Heart left ventricle (tissue), 13 donors: ENCODE measurements around the gene GDF2.

Experiments used
- POLR2A ChIP-seq, 2 donors: fragments of 450-650 bp; IDR thresholded peaks; one replicate each; pipeline ENCODE4 v1.6.1; 2017; ENCODE audit warnings: antibody characterized with exemption in 2 of 2, mild to moderate bottlenecking in 2 of 2, moderate library complexity in 2 of 2
- TF ChIP-seq, protein P1 (sequence below), 12 donors: fragments of 200-600 bp; sonication (generic) in 4 of 12; IDR thresholded peaks; one replicate each; pipeline versions ENCODE4 v1.5.0 to v1.8.0; 2018 to 2022; ENCODE audit warnings: antibody characterized with exemption in 12 of 12, mild to moderate bottlenecking in 5 of 12
- donor health status: ischemic (EF 13 %, LVEDD 7.1; RV severe dilation, severe dysfunction).
- donor health status: DM: no; HTN: yes; CAD: no.
- donor health status: DM: no; HTN: no; CAD: no.
- donor health status: ischemic (EF 25% LVEDD 6.9; RV normal size, moderate dysfunction).
- donor health status: ischemic (EF 25% LVEDD 5.7; RV mildly dilated, moderate dysfunction).
- donor health status: ischemic (EF 35%, LVEDD 5.7; RV mildly dilated, moderate dysfunction).
- donor health status: nonischemic (EF 11% LVEDD 7.7; RV severe dilation, severe dysfunction).
- donor health status: DM: yes; HTN: yes; CAD: no.
- donor health status: PGD.
- donor health status: ischemic (EF 29% LVEDD 5.4; RV normal size, mild dysfunction).
- donor health status: nonischemic (EF 23%, LVEDD 6.1; RV moderate dilation, normal function).

DNA sequence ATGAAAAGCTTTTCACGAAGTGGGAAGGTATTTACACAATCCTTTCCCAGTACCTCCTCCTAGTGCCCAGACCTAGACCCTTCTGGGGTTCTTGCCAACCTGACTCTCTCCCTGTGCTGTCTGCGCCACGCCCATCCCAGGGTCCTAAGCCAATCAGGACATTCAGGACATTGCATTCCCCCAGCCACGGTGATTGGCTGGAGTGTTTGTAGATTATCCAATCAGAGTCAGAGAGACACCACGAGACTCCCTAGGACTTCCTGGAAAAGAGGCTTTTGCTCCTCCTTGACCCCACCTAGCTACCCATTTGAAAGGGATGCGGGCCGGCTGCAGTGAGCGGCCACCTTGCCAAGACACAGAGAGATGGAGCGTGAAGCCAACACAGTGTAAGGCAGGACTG, 3.5 kb upstream of the GDF2 start:
- TF ChIP-seq, protein P1, sequence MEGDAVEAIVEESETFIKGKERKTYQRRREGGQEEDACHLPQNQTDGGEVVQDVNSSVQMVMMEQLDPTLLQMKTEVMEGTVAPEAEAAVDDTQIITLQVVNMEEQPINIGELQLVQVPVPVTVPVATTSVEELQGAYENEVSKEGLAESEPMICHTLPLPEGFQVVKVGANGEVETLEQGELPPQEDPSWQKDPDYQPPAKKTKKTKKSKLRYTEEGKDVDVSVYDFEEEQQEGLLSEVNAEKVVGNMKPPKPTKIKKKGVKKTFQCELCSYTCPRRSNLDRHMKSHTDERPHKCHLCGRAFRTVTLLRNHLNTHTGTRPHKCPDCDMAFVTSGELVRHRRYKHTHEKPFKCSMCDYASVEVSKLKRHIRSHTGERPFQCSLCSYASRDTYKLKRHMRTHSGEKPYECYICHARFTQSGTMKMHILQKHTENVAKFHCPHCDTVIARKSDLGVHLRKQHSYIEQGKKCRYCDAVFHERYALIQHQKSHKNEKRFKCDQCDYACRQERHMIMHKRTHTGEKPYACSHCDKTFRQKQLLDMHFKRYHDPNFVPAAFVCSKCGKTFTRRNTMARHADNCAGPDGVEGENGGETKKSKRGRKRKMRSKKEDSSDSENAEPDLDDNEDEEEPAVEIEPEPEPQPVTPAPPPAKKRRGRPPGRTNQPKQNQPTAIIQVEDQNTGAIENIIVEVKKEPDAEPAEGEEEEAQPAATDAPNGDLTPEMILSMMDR (IDR thresholded peaks at IDR 0.05), result no peak
- no peak for TF ChIP-seq POLR2A (IDR thresholded peaks at IDR 0.05)
